PFSK-1 (cell line): Measurements from ENCODE around the gene VPS4B.

Experiments used
- FOXP2 ChIP-seq: optimal IDR thresholded peaks from 2 replicates; pipeline ENCODE3; 2011; ENCODE audit warnings: borderline replicate concordance, control low read depth, inconsistent platforms; ENCODE audit not compliant: insufficient read depth; ENCODE audit errors: extremely low read length, extremely low read depth
- POLR2AphosphoS5 ChIP-seq: IDR thresholded peaks from 2 replicates; pipeline ENCODE4 v1.6.1; 2012; ENCODE audit warnings: low read depth, mild to moderate bottlenecking, control low read depth, low read length, moderate library complexity
- SIN3A ChIP-seq: IDR thresholded peaks from 2 replicates; pipeline ENCODE4 v1.6.1; 2012; ENCODE audit warnings: mild to moderate bottlenecking, low read length, moderate library complexity, borderline replicate concordance; ENCODE audit not compliant: insufficient read depth
- TAF1 ChIP-seq: IDR thresholded peaks from 2 replicates; pipeline ENCODE4 v1.6.1; 2012; ENCODE audit warnings: low read length, control low read depth, borderline replicate concordance; ENCODE audit not compliant: insufficient read depth
- TF ChIP-seq, protein P1 (sequence below), 2 experiments: IDR thresholded peaks; 2 replicates each; pipeline versions ENCODE4 v1.6.1 to v1.8.0; 2011 to 2012; ENCODE audit warnings: low read depth in 2 of 2, low read length in 2 of 2, control low read depth in 1 of 2, inconsistent platforms in 1 of 2, mild to moderate bottlenecking in 1 of 2, moderate library complexity in 1 of 2; ENCODE audit not compliant: insufficient read depth in 1 of 2

Gene VPS4B

DNA sequence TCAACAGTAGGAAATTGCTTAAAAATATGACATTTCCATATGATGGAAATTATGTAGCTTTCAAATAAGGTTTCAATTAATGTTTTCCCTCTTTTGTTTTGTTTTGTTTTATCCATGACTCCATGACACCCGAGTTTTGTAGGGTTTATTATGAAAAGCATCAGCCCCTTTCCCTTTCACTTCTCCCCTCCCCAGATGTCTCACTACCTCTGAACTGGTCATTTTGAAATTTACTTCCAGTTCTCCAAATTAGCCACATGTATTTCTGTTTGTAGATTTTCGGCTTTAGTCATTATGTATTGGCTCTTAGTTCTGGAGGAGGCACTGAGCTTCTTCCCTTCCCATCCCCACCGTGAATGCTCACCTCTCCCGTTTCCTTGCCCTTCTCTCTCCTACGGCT is 18.6 kb upstream of the VPS4B start:
- TF ChIP-seq SIN3A (no peak), POLR2AphosphoS5 (no peak), FOXP2 (no peak), TAF1 (no peak)
- TF ChIP-seq, protein P1, sequence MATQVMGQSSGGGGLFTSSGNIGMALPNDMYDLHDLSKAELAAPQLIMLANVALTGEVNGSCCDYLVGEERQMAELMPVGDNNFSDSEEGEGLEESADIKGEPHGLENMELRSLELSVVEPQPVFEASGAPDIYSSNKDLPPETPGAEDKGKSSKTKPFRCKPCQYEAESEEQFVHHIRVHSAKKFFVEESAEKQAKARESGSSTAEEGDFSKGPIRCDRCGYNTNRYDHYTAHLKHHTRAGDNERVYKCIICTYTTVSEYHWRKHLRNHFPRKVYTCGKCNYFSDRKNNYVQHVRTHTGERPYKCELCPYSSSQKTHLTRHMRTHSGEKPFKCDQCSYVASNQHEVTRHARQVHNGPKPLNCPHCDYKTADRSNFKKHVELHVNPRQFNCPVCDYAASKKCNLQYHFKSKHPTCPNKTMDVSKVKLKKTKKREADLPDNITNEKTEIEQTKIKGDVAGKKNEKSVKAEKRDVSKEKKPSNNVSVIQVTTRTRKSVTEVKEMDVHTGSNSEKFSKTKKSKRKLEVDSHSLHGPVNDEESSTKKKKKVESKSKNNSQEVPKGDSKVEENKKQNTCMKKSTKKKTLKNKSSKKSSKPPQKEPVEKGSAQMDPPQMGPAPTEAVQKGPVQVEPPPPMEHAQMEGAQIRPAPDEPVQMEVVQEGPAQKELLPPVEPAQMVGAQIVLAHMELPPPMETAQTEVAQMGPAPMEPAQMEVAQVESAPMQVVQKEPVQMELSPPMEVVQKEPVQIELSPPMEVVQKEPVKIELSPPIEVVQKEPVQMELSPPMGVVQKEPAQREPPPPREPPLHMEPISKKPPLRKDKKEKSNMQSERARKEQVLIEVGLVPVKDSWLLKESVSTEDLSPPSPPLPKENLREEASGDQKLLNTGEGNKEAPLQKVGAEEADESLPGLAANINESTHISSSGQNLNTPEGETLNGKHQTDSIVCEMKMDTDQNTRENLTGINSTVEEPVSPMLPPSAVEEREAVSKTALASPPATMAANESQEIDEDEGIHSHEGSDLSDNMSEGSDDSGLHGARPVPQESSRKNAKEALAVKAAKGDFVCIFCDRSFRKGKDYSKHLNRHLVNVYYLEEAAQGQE (IDR thresholded peaks at IDR 0.05; ENCODE audit: insufficient read depth in 1 of 2, low read depth in 2 of 2, low read length in 2 of 2), result no peak

DNA sequence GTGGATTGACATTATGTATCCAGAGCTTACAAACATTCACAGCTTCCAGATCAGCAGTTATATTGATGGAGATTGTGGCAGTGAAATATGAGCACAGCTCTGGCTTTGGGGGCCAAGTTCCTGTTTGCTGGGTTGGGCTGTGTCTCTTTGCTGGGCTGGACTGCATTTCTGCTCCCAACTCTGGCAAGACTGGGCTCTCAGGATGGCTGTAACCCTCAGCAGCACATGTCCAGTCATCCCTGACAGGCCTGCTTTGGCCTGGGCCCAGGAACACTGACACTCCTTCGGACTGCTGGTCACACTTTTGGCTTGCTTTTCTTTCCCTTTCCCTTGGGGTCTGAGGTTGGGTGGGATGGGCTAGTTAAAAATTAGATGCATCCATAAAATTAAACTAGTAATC is 17.9 kb upstream of the VPS4B start:
- TF ChIP-seq POLR2AphosphoS5 (no peak), FOXP2 (no peak), SIN3A (no peak), TAF1 (no peak)
- TF ChIP-seq, protein P1 (IDR thresholded peaks at IDR 0.05; ENCODE audit: insufficient read depth in 1 of 2, low read depth in 2 of 2, low read length in 2 of 2), result no peak

DNA sequence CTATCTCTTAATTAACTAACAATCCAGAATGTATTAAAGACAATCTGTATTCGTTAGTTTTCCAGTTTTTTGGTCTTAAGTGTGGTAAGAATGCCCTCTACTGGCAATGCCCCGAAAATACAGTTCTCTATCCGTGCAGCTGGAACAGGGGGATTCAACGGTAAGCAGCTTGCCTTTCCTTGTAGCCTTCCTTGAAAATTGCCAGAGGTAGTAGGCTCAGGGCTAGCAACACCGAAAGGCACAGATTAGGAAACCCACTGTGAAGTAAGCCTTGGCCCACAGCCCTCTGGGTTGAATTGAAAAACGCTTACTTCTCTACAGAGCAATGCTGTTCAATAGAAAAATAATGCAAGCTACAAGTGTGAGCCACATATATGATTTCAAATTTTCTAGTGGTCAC is 17.1 kb upstream of the VPS4B start:
- TF ChIP-seq POLR2AphosphoS5 (no peak), FOXP2 (no peak), TAF1 (no peak), SIN3A (no peak)
- TF ChIP-seq, protein P1 (IDR thresholded peaks at IDR 0.05; ENCODE audit: insufficient read depth in 1 of 2, low read depth in 2 of 2, low read length in 2 of 2), result no peak

DNA sequence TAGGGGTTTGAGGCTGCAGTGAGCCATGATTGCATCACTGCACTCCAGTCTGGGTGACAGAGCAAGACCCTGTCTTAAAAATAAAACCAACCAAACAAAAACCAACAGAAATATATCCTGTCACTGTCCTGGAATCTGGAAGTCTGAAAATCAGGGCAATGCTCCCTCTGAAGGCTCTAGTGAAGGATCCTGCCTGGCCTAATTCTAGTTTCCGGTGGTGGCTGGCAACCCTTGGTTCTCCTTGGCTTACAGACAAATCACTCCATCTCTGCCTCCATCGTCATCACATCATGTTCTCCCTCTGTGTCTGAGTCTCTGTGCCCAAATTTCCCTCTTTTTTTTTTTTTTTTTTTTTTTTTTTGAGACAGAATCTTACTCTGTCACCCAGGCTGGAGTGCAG is 15.9 kb upstream of the VPS4B start:
- TF ChIP-seq TAF1, result no peak
- TF ChIP-seq, protein P1 (IDR thresholded peaks at IDR 0.05; ENCODE audit: insufficient read depth in 1 of 2, low read depth in 2 of 2, low read length in 2 of 2), result no peak
- no peak for TF ChIP-seq FOXP2
- no peak for TF ChIP-seq POLR2AphosphoS5
- no peak for TF ChIP-seq SIN3A

DNA sequence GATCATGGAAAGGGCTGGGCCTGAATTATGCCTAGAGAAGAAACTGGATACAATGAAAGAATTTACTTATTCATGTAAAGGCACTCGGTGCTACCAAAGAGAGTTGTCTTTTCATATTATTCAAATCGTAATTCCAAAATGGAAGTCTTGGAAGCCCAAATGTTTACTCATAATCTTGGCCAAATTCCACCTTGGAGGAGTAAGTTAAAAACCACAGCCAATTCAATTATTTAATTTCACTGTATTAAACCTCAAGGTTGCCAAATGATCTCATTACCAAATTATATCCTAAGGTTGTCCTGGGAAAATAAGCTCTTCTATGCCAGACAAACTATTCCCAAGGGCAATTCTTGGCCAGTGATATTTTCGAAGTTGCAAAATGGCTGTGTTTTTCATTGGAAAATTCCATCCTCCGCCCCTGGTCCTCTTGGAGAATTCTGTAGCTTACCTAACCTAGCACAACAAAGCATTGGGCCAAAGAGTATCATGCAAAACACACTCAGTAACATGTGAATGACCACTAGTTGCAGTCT is 11.1 kb upstream of the VPS4B start:
- TF ChIP-seq POLR2AphosphoS5 (no peak), TAF1 (no peak), FOXP2 (no peak), SIN3A (no peak)
- TF ChIP-seq, protein P1 (IDR thresholded peaks at IDR 0.05; ENCODE audit: insufficient read depth in 1 of 2, low read depth in 2 of 2, low read length in 2 of 2), result no peak
